Kasumi-1 (cell line): ENCODE results near the gene SMG7.

Experiments used
- DNase-seq, 2 experiments: peaks; one replicate each; lab custom pipeline; 2025; lab: John Stamatoyannopoulos, UW

Gene SMG7

GRCh38 chr1:183512450-183512849, 40.2 kb downstream of the SMG7 start:
- DNase-seq: no peak

DNA sequence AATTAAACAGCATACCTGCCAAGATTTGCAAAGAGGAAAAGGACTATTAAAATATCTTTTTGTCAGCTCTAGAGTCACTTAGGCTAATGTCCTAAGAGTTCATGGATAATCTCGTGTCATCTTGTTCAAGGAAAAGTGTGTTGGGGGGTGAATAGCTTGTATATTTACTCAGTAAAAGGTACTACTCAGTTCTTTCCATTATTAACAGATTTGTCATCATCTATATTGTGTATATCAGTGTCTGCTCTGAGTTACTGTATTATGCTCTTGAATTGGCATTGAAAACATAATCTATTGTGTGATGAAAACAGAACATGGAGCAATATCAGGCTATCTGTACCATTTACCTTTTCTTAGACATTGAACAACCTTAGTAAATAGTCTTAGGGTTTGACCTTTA, 41.9 kb downstream of the SMG7 start:
- no peak for DNase-seq

DNA sequence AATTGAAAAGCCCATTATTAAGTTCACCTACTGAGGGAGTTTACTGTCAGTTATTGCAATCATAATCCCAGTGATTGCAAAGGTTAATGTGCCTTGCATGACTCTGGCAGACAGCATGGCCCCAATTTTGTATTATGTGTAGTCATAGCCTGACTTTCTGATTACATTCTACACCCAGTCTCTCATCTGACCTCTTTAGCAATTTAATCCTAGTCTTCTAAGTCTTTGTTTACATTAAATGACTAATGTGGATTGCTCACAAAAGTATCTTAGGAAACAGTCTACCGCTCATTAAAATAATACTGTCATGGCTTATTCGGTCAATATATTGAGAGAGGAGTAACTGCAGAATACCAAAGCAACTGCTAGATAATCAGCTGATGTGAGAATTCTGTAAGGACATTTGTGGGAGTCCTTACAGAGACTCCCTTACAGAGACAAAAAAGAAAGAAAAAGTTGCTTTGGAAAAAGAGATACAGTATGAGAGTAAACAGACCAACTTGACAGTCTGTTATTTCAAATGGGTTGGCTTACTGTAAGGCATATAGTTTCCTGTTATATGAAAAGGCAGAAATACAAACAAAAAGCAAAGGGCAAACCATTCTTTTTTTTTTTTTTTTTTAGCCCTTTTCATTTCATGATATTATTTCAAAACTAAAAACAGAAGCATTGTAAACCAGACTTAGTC, 42.8 kb downstream of the SMG7 start:
- DNase-seq: no peak

DNA sequence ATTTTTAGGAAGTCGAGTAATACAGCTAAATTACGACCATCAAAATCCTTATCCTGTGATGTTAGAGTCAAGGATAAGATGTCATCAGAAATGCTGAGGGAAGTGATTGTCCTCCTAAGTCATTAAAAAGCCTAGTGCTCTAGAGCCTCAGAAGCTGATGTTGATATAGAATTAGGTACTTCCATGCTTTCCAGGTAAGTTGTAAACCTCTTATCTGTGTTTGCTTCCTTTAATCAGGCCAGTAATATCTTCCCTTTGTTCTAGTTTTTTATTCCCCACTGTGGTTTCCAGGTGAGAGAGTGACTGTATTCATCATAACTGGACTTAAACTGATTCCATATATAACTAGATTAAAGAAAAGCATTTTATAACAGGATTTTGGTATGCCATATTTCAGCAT, 44.4 kb downstream of the SMG7 start:
- no peak for DNase-seq

DNA sequence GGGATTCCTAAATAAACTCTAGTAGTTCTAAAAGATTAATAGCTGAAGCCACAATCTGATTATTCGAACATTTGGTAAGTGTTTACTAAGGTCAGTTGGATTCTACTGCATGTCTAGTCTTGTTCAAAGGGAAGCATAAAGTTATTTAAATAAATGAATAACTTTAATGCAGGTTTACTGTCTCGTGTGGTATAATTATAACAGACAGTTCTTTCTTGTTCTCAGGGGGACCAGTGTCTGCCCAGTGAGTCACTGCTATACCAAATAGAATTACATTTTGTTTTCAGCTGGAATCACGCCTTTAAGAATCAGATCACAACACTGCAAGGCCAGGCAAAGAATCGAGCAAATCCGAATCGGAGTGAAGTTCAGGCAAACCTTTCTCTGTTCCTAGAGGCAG, 45.1 kb downstream of the SMG7 start:
- no peak for DNase-seq

DNA sequence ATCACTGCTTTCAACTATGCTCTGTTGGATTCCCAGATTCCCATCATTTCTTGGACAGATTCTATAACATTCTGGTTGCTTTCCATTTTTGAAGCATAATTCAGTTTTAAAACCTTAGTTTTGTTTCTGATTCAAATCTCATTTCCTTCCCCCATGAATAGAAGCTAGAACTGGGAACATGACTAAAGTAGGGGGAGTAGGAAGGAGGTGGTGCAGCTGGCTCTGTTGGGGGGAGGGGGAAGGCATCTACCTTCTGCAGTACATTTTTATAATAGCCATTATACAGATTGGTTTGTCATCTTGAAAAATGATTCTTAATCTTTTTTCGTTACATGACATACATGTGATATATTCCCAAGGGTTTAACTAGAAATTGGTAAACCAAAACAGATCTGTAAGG, 48.1 kb downstream of the SMG7 start:
- DNase-seq: no peak

- no peak for DNase-seq
These were observed 49.8 kb downstream of the SMG7 start for GRCh38 chr1:183522104-183522503.

DNA sequence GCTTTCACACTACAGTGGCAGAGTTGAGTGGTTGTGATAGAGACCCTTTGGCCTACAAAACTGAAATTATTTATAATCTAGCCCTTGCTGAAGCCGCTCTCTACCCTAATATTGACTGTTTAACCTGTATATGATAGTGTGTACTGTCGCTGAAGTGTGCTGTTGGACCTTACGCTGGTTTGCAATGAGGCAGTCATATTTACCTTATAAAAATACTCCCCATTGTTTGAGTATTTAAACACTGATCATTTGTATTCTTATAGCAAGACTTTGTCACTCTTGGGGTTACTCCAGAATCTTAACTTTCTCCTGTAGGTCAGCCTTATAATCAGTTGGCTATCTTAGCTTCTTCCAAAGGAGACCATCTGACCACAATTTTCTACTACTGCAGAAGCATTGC, 56.3 kb downstream of the SMG7 start:
- no peak for DNase-seq

- no peak for DNase-seq
These were observed 61.4 kb downstream of the SMG7 start for GRCh38 chr1:183533617-183534174.

DNA sequence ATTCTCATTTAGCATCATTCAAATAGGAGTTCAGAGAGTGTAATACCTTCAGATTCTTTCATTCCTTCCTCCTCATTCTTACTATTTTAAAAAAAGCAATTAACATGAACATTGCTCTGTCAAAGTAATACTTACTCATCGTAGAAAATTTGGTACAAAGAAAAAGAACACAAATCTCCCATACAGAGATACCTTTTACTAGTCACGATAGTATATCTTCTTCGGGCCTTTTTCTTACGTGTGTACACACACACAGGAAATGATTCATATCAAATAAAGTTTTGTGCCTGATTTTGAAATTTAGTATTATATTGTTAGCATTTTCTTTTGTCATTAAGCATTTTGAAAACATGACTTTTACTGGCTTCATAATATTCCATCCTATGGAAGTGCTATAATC, 65.1 kb downstream of the SMG7 start:
- DNase-seq: no peak

DNA sequence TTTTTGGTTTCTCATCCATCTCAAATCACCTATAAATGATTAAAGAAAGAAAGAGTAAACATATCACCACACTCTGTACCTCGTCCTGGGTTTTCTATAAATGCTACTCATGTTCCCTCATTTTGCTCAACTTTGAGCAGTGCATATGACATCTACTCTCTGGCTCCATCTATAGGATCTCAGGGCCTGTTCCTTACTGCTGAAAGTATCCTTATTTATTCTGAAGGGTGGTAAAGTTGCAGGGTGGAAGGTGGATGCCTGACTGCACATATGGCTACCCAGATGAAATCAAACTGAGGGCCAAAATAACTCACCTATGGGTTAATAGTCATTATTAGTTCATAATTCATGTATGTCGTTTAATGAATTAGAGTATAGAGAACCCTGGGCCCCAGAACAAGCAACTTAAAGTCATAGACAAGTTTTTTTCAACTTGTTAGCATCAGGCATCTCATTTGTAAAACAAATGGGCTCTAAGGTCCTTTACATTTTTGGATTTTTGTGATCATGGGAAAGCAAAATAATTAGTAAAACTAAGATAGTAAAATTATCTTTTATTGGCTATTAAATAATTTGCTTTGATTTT, 71.4 kb downstream of the SMG7 start:
- DNase-seq: peak; percentile 80 to 90

- no peak for DNase-seq
These were observed 72.4 kb downstream of the SMG7 start for GRCh38 chr1:183544598-183545297.

GRCh38 chr1:183546427-183546826, 74.1 kb downstream of the SMG7 start:
- no peak for DNase-seq

- DNase-seq: peak; percentile 8 to 14
These were observed 75.8 kb downstream of the SMG7 start for GRCh38 chr1:183548116-183548515.

GRCh38 chr1:183550915-183551314, 78.6 kb downstream of the SMG7 start:
- DNase-seq: no peak

DNA sequence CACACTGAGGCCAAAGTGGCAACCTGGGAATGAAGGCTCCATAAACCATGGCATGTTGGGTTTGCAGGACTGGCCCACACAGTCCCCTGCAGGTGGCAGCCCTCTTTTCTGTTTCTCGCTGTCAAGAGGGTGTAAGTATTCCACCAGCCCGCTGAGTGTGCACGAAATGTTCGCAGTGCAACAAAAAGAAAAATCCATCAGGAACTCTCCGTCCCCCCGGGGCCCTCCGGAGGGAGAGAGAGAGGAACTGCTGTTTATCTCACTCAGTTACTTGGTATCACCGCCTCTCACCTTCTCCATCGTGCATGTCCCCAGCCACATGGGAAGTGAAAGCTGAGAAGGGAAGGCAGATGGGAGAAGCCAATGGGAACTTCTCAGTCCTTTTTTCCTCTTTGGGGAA, 79.6 kb downstream of the SMG7 start:
- no peak for DNase-seq

- DNase-seq: no peak
These were observed 80.1 kb downstream of the SMG7 start for GRCh38 chr1:183552441-183552840.

DNA sequence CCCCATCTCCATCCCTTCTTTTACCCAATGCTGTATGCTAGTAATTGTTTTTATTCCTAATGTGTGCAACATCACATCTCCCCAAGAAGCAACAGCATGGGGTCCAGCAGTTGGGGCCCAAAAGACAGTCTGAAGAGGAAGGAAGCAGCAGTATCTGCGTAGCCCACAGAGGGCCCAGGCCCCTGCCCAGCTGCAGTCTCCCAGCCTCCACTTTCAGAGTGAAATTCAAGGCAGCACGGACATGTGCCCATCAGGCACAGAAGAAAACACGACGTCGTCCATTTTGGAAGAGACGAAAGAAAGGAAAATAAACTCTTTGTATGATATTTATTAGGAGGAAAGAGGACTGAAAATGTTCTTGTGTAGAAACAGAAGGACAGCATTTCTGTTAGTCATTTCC, 80.6 kb downstream of the SMG7 start:
- DNase-seq: no peak

GRCh38 chr1:183553331-183553730, 81.0 kb downstream of the SMG7 start:
- no peak for DNase-seq

- DNase-seq: no peak
These were observed 81.5 kb downstream of the SMG7 start for GRCh38 chr1:183553764-183554163.

- DNase-seq: peak; percentile 26 to 30
These were observed 82.3 kb downstream of the SMG7 start for GRCh38 chr1:183554577-183554976.

- no peak for DNase-seq
These were observed 86.8 kb downstream of the SMG7 start for GRCh38 chr1:183559061-183559460.

DNA sequence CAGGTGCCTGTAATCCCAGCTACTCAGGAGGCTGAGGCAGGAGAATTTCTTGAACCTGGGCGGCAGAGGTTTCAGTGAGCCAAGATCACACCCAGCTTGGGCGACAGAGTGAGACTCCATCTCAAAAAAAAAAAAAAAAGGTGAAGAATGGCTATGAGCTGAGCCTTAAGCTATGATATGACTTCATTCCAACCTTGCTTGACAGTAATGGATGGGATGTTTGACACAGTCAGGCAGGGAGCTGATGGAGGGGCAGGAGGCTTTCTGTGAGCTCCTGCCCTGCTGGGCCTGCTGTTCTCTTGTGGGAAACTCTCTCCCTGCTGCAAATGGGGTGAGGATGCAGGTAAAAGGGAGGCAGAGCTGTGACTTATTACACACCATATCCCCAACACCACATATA, 90.4 kb downstream of the SMG7 start:
- DNase-seq: no peak
